Mammary epithelial cell (primary cell): Measurements from ENCODE around the gene SERTAD2.

ENCODE experiments used
- CTCF ChIP-seq, 2 donors: IDR thresholded peaks in 1 of 2; conservative IDR thresholded peaks in 1 of 2; 2 replicates each; pipeline ENCODE4 v1.5.1; 2011 to 2012; ENCODE audit warnings: inconsistent platforms in 2 of 2, low read length in 2 of 2, mild to moderate bottlenecking in 2 of 2, control low read depth in 1 of 2, low read depth in 1 of 2; ENCODE audit not compliant: insufficient read depth in 1 of 2; ENCODE audit errors: extremely low read depth in 1 of 2
- EZH2 ChIP-seq: IDR thresholded peaks from 2 replicates; pipeline ENCODE4 v1.6.1; 2012; ENCODE audit warnings: low read length, inconsistent platforms, borderline replicate concordance

- no peak for TF ChIP-seq CTCF (conservative IDR thresholded peaks at IDR 0.05 in 1 of 2, IDR thresholded peaks at IDR 0.05 in 1 of 2; ENCODE audit: extremely low read depth in 1 of 2, insufficient read depth in 1 of 2, low read depth in 1 of 2, low read length in 2 of 2)
- TF ChIP-seq EZH2 = no peak
These were observed 35.2 kb upstream of the SERTAD2 start for GRCh38 chr2:64688909-64689308.
